Tongue (tissue), 2 donors: Measurements from ENCODE around the gene MAPKAPK2. TPM values are rescaled to one million over a fixed set of nuclear protein-coding genes. Genes with fewer than 3 reads are reported as not detected.
A peak's percentile ranks its signal among the peaks of the same experiment; 100 is the strongest.
"Not testable (repeated sequence)": the region's sequence is repeated elsewhere in the genome, so short reads cannot be mapped to it uniquely, and the experiment has no call there.

Source experiments
- DNase-seq: peaks from one replicate; pipeline ENCODE4 v3.0.0-alpha.2; 2015
- total RNA-seq: library from RNA; depleted of rRNA; stranded (reverse); fragments of >200 nt; gene quantifications from one replicate; pipeline ENCODE4 v1.2.3, GENCODE V29; 2014

The MAPKAPK2 gene
- total RNA-seq = 44.4 TPM

DNA sequence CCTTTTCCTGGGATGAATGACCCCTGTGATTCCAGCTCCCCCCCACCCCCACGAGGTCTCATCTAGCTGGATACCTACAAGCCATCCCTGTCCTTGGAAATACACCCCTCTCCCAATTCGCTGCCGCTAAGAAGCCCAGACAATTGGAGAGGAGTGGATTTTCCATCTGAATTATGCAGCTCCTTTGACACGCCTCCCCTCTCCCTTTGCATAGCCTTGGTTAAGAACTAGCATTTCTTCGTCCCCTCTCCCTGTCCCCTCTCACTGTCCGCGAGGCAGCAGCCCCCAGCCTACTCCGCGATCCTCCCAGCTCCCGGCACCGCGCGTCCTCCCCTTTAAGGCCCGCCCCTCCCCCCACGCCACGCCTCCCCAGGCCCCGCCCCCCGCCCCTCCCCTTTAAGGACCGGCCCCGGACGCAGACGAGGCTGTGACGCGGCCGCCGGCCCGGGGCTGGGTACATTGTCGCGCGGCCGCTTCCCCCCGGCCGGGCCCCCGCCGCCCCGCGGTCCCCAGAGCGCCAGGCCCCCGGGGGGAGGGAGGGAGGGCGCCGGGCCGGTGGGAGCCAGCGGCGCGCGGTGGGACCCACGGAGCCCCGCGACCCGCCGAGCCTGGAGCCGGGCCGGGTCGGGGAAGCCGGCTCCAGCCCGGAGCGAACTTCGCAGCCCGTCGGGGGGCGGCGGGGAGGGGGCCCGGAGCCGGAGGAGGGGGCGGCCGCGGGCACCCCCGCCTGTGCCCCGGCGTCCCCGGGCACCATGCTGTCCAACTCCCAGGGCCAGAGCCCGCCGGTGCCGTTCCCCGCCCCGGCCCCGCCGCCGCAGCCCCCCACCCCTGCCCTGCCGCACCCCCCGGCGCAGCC lies at the start of gene MAPKAPK2:
Gene MAPKAPK2, plus strand, starts transcription at position 428 of the 856 bp plus-strand sequence. Its CDS starts 325 bp downstream, at position 753.
- DNase-seq = peak; percentile 89

DNA sequence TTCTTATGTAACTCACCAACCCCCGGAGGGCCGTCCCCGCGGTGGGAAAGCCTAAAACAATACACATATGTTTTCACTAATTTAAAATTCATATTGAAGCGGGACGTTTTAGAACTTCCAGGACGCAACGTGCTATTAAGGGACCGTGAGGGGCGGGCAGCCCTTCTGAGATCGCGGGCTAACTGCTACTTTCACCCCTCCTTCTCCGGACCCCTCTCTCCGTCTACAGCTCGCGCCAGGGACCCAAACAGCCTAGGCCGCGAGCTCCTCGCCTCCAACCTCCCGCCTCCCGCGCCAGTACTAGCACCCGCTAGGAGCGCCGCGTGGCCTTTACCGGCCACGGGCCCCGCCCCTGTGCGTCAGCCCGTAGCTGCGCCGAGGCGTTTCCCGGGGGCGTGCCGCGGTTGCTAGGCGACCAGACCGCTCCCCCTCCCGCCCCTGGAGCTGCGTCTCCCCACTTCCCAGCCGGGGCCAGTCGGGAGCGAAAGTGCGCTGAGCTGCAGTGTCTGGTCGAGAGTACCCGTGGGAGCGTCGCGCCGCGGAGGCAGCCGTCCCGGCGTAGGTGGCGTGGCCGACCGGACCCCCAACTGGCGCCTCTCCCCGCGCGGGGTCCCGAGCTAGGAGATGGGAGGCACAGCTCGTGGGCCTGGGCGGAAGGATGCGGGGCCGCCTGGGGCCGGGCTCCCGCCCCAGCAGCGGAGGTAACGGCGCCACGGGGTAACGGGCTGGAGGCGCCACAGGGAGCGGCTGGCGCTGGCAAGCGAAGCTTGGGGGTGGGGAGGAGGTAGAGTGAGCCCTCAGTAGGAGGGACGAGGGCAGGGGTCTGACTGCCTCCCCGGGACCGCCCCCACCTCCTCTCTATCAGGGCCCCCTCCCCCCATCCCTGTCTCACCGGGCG lies 49.4 kb upstream of the MAPKAPK2 start, which contains the start of gene DYRK3:
Gene DYRK3, plus strand, starts transcription at position 457 of the 898 bp plus-strand sequence. Its CDS starts 168 bp downstream, at position 625.
- peak; percentile 94 for DNase-seq

DNA sequence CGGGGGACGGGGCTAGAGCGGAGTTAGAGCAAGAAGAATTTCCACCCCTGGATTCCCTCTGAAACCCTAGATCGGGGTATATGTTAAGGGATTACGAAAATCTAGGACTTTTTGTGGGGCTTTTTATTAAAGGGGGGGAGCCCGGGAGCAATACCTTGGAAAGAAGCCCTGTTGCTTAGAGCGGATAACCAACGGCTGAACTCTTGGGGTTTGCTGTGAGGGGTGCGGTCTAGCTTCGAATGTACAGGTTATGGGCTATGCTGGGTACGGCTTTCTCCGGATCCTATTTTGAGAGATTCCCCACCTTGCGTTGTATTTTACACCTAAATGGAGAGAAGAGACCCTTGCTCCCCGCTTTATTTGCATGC lies 48.7 kb upstream of the MAPKAPK2 start:
- DNase-seq = no peak

DNA sequence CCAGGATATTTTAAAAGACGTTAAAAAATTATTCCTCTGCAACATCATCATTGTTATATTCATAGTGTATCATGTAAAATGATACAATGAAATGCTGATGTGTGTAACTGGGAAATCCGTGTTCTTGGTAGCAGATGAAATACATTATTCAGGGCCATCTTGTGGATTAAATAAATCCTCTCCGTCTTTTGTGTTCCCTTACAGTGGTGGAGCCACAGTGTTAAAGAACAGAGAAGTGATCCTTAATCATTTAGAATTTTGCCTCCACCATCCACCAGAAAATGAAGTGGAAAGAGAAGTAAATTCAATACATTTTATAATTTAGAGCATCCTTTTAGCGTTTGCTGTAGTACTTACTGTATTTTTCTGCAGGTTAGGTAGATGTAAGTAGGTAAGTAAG lies 48.0 kb upstream of the MAPKAPK2 start:
- no peak for DNase-seq

DNA sequence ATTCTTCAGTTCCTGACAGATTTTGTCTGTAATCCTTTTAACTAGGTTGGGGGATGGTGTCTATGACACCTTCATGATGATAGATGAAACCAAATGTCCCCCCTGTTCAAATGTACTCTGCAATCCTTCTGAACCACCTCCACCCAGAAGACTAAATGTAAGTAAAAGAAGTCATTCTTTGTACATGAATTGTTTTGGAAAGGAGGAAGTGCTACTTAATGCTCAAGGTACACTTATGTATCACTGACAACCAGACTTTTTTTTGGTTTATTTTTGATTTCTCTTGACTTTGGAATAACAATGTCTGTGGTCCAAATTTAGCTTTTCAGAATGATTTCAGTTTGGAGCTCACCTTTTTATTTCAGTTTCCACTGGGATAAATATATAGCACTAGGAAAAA lies 47.1 kb upstream of the MAPKAPK2 start:
- no peak for DNase-seq

DNA sequence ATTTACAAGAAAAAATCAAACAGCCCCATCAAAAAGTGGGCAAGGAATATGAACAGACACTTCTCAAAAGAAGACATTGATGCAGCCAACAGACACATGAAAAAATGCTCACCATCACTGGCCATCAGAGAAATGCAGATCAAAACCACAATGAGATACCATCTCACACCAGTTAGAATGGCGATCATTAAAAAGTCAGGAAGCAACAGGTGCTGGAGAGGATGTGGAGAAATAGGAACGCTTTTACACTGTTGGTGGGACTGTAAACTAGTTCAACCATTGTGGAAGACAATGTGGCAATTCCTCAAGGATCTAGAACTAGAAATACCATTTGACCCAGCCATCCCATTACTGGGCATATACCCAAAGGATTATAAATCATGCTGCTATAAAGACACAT lies 42.6 kb upstream of the MAPKAPK2 start:
- DNase-seq = not testable (repeated sequence)

DNA sequence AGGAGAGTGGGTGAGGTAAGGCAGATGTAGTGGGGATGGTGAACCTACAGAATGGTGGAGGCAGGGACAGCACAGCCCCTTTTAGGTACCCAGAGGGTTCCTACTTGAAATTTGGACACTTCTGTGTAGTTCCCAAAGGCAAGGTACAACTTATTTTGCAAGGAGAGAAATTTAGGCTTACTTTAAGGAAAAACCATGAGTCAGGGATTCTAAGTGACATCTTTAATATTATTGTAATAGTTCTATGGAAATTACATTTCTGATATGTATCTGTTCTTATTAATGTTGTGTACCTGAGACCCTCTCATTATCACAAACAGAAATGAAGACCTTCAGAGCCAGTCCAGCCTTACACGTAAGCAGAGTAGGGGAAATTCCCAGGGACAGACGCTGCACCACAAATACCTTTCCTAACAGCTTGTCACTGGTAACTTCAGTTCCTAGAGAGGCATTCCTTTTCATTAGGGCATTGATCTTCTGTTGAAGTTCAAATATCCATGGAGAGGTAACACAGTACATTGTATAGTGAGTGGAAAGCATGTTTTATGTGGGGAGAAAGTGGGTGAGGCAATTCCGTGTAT lies 41.5 kb upstream of the MAPKAPK2 start:
- DNase-seq = no peak

DNA sequence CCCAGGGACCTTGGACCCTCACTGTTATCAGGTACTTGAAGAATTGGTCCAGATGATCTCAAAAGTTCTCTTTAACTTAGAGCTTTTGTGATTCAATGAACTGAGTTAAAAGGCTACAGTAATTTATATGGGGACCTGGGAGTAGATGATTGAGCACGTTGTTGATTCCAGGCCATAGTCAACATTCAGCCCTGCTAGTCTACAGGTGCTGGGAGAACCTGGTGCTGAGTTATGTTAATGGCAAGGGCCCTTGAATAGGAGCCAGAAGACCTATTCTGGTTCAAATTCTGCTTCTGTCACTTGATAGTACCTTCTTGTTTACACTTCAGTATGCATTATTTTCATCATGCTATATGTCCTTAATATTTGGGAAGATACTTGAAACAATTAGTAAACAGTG lies 38.2 kb upstream of the MAPKAPK2 start:
- DNase-seq = no peak

DNA sequence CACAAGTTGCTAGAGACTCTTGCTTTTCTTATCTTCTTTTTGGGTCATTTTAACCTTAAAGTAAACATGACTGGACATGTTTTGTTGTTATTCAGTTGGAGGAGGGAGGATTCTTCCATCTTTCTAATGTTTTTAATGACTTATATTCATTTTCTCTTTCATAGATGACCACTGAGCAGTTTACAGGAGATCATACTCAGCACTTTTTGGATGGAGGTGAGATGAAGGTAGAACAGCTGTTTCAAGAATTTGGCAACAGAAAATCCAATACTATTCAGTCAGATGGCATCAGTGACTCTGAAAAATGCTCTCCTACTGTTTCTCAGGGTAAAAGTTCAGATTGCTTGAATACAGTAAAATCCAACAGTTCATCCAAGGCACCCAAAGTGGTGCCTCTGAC lies 37.5 kb upstream of the MAPKAPK2 start:
- no peak for DNase-seq

DNA sequence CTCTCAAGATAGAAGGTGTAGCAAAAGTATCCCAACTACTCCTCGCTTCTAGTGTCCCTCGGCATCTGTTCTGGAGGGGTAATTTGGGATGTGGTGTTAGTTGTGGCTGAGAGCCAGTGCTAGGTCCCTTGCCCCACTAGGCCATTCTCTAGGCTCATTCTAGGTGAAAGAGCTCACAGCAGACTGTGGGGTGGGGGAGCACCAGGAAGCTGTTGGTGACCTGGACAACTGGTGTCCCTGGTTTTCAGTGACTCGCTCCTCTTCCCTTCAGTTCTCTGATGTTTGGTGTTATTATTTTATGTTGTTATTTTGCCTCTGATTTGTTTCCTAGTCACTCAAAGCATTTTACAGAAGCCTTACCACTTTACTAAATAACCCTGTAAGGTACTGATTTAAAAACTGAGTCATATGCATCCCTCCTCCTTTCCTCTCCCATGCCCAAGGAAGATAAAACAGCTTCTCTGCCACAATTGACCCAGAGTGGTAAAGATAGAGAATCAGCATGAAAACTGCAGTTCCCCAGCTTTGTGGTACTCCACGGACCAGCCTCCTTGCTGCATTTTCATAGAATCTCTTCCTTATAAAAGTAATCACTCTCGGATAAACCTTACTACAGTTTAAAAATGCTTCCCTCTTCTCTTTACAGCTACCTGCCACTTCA lies 35.3 kb upstream of the MAPKAPK2 start:
- DNase-seq = no peak

DNA sequence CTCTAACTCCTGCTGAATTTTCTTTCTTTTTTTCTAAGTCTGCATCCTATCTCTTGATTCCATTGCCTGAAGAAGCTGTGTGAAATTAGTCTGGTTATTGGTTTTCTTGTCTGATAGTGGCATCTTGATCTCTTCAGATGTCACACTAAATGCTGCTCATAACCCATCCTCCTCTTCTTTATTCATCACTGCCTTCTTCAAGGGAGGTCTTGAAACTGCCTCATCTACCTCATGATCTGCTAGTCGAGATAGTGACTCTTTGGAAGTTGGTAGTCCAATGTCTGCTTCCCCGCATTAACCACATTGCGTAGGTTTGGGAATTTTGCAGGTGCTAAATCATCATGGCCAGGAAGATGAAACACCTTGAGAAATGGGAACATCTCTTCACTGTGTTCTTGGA lies 33.7 kb upstream of the MAPKAPK2 start:
- DNase-seq = no peak

DNA sequence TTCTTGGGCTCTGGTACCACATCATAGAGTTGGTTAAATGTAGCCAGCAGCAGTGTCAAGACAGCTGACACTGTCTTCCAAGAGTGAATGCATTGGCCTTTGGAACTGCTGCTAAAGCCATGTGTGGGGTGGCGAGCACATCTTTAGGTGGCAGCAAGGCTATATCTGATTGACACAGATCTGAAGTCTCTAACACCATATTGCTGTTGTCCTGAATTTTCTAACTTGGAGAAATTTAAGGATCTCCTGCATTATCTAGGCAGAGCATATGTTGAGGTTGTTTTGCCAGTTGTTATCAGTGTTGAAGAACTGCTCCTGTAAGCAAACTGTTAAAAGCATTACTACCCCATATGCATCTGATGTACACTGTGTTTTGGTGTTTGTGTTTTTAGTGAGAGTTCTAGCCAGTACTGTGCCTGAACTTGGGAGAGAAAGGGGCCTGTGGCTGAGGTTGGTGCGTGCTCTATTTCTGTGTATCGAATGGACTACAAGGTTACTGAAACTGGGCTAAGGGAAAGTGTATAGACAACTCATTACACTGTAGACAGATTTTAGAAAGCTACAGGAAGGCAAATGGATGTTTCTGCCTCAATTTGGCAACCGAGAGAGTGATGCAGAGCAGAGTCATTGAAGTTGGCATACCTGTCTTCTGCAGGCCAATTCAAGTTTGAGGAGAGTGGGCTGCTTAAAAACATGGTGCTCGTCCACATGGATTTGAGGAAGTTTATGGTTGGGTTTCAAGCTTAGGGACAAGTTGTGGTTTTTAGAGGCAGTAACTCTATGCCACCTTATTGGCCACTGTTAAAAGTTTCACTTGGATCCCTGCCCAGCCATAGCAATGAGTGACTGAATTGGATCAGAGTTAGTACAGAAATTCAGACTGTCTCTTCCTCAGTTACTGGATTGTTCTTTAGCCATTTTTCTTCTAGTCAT lies 32.5 kb upstream of the MAPKAPK2 start:
- no peak for DNase-seq

DNA sequence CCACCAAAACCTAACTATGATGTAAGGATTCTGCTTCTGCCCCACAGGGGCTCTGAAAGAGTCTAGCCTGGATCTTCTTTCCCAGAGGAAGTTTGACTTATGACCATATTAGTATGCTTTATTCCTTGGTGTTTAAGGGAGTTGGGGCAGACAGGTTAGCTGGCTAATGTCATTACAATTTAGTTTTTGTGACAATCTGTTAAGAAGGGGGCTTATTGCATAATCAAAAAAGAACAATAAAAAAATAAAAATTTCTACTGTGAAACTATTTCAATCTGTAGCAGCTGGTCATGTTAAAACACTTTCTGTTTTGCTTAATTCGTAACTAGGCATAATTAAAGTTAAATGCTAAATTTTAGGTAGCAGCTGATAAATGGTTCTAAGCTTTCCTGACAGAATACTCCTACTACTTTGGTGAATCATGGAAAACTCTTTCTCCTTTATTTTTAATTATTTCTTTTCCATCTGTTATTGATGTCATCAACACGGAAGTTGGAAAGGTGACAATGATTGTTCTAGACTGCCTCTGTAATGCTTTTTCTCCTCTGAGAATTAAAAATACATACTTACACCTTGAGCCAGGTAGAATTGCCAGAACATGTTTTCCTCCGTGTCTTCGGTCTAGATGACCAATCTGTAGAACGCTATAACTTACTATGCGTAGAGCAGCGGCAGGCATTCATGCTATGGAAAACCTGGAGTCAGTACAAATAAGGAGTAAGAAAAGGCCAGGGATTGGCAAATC lies 30.8 kb upstream of the MAPKAPK2 start:
- DNase-seq = no peak

DNA sequence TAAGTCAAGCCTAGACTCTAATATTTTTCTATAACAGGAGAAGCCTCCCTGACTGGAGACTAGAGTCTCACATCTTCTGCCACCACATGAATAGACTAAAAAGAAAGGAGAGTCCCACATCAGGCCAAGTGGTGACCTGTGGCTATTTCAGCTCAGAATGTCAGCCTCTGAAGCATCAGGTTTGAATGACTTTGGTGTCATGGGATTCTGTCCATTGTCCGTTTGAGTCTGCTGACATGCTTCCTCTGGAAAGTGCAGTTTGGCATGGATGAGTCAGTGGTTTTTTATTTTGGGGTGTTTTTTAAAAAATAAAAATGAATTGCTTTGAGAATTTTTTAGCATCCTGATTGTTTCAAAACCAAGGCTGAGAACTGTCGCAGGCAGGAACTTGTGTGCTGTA lies 29.9 kb upstream of the MAPKAPK2 start:
- DNase-seq = no peak

DNA sequence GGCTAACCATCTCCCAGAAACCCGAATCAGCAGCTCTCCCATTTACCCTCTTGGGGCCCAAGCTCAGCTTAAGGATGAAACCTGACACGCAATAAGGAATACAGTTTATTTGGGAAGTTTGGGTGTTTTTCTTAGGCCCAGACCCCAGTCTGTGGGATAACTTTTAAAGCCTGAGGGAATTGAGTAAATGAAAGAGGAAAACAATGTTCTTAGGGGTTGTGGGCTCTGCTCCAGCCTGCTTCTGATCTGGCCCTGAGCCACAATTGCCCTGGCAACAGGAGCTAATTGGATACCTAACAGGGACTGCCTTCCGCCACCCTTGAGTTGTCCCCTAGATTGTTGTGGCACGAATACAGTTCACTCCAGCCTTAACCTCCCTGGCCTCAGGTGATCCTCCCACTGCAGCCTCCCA lies 29.2 kb upstream of the MAPKAPK2 start:
- no peak for DNase-seq

DNA sequence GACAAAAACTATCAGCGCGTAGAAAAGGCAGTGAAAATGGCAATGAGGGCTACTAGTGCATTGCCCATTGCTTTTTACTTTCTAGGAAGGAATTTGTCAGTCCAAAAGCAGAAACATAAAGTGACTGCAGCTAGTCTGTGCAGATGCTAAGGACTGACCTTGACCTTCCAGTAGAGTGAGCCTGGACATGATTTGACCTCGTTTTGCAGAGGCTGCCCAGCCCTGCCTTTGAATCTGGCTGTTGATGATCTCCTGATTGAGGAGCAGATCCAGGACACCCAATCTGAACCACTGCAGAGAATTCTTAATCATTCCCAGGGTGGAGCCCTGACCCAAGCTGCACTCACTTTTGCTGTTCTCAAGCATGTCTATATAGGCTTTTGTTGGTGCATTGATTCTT lies 27.8 kb upstream of the MAPKAPK2 start:
- DNase-seq = no peak

DNA sequence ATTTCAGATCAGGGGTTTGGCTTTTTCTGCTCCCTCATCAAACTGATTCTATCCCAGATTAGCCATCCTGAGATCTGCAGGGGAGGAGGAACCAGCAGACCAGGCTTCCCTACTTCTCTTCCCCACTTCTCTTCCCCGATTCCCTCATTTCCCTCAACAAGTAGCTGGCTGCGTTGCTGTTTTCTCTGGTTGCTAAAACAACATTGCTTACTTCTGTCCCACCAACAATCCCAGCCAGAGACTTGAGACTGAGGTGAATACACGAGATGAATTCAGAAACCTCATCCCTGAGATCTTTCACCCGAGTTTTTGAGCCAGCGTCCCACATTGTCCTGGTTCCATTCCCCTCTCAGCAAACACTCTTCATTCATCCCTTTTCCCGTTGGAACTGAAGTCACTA lies 27.0 kb upstream of the MAPKAPK2 start:
- DNase-seq = peak; percentile 36

DNA sequence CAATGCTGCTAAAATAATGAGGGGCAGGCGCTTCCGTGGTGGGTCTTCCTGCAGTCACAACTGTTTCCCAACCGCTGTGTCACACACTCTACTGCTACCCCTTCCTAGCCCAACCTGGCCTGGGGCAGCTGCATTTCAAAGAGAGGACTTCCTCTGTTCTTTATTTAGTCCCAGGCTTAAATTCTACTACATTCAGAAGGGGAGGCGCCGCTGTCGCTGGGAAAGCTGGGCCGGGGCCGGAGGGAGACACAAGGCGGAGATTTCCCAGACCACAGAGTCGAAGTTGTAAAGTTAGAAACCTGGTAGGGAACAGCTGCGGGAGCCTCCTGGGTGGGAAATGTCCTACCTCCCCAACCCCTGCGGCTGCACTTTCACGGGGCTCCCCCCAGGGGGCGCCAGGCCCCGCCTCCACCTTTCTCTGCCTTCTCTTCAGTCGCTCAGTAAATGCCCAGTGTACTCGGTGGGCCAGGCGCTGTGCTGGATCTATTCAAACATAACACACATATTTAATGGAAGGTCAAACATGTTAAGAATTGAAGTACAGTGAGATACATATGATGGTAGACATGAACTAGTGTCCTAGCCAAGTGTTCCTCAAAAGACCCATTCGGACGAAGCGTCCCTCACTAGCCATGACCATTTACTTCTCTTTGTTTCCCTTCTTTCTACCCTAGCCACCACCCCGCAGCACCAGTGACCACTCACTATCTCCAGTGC lies 26.3 kb upstream of the MAPKAPK2 start:
- peak; percentile 81 for DNase-seq

DNA sequence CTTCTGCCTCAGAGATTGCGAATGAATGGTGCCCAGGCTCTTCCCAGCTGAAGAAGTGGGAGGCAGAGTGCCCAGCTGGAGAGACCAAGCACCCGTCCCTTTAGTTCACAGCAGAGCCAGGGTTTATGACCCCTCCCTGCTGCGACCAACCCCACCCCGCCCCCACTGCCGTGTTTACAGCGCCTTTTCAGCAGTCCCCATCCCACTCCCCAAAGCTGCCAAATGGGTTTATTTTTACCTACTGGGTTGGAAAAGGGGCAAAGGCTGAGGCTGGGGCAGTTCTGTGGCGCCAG lies 25.8 kb upstream of the MAPKAPK2 start:
- no peak for DNase-seq

DNA sequence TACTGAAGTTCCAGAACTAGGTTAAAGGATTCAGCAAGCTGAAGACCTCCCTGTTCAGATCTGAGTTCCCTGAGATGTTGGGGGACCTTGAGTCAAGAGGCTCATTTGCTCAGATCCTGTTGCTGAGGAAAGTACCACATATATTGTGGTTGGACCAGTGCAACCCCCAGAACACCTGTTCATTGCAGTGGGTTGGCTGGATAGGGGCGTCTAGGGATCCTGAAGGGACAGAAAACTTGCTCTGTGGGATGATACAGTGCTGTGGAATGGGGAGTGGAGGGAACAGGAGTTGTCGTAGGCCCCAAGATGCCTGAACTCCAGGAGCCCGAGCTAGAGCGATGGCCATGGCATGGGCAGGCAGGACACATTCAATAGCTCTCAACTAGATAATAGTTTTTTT lies 24.6 kb upstream of the MAPKAPK2 start:
- DNase-seq = no peak
